Left hindlimb (tissue), 1 donor: Measurements from ENCODE around the gene KIF1A.

Experiments used
- DNase-seq: peaks from one replicate; pipeline ENCODE4 v3.0.0-alpha.2; 2018

The KIF1A gene

GRCh38 chr2:240760576-240761246 is 59.3 kb downstream of the KIF1A start:
- no peak for DNase-seq

- DNase-seq, result no peak
These were observed 59.9 kb downstream of the KIF1A start for GRCh38 chr2:240760121-240760520.

- no peak for DNase-seq
These were observed 60.6 kb downstream of the KIF1A start for GRCh38 chr2:240759459-240759858.

GRCh38 chr2:240757086-240757614 is 62.9 kb downstream of the KIF1A start:
- no peak for DNase-seq

- DNase-seq, result no peak
These were observed 67.8 kb downstream of the KIF1A start for GRCh38 chr2:240752209-240752608.

- DNase-seq, result no peak
These were observed 69.6 kb downstream of the KIF1A start for GRCh38 chr2:240750409-240750808.

- DNase-seq, result no peak
These were observed 70.5 kb downstream of the KIF1A start for GRCh38 chr2:240749516-240749915.

- DNase-seq, result no peak
These were observed 72.8 kb downstream of the KIF1A start for GRCh38 chr2:240747256-240747655.

GRCh38 chr2:240746671-240747070 is 73.3 kb downstream of the KIF1A start:
- no peak for DNase-seq

GRCh38 chr2:240745962-240746361 is 74.1 kb downstream of the KIF1A start:
- DNase-seq, result no peak

- no peak for DNase-seq
These were observed 74.6 kb downstream of the KIF1A start for GRCh38 chr2:240745456-240745855.

GRCh38 chr2:240742602-240743095 is 77.4 kb downstream of the KIF1A start:
- no peak for DNase-seq

- DNase-seq, result no peak
These were observed 78.9 kb downstream of the KIF1A start for GRCh38 chr2:240741091-240741490.

GRCh38 chr2:240739797-240740196 is 80.2 kb downstream of the KIF1A start:
- no peak for DNase-seq

GRCh38 chr2:240737958-240738357 is 82.1 kb downstream of the KIF1A start:
- no peak for DNase-seq

- DNase-seq, result no peak
These were observed 82.5 kb downstream of the KIF1A start for GRCh38 chr2:240737512-240737911.

- no peak for DNase-seq
These were observed 83.5 kb downstream of the KIF1A start for GRCh38 chr2:240736281-240737250.

- DNase-seq, result no peak
These were observed 84.5 kb downstream of the KIF1A start for GRCh38 chr2:240735476-240735875.

- no peak for DNase-seq
These were observed 85.3 kb downstream of the KIF1A start for GRCh38 chr2:240734756-240735155.

- no peak for DNase-seq
These were observed 86.1 kb downstream of the KIF1A start for GRCh38 chr2:240733803-240734495.

- no peak for DNase-seq
These were observed 87.0 kb downstream of the KIF1A start for GRCh38 chr2:240732911-240733622.

- no peak for DNase-seq
These were observed 87.8 kb downstream of the KIF1A start for GRCh38 chr2:240732184-240732583.
